HG03097 (cell line): ENCODE results near the gene GPR153.

Experiments used
- ATAC-seq: cut with Tn5 transposase; IDR thresholded peaks from one replicate; pipeline ENCODE4 v1.9.1; 2021; ENCODE audit not compliant: unreplicated experiment, low FRiP score

GPR153 gene

GRCh38 chr1:6207075-6207885 is 53.6 kb downstream of the GPR153 start:
- no peak for ATAC-seq

- ATAC-seq: no peak
Measured at GRCh38 chr1:6206520-6206855, 54.4 kb downstream of the GPR153 start.

GRCh38 chr1:6205849-6206519 is 54.9 kb downstream of the GPR153 start, which contains the start of gene RNF207:
Gene RNF207 (plus strand): TSS chr1:6206119. CDS start chr1:6206536, 417 bp downstream.
- peak; percentile 57 for ATAC-seq

GRCh38 chr1:6202256-6202655 is 58.6 kb downstream of the GPR153 start:
- no peak for ATAC-seq

- no peak for ATAC-seq
Measured at GRCh38 chr1:6200188-6200809, 60.6 kb downstream of the GPR153 start.

- peak; percentile 92 for ATAC-seq
Measured at GRCh38 chr1:6199298-6200187, 61.4 kb downstream of the GPR153 start, which contains the start of gene RPL22. Gene RPL22 (minus strand): TSS chr1:6199595. CDS start chr1:6199573, 22 bp downstream.

- ATAC-seq: peak; percentile 24
Measured at GRCh38 chr1:6198646-6199297, 62.1 kb downstream of the GPR153 start.

- ATAC-seq: no peak
Measured at GRCh38 chr1:6197746-6198427, 63.0 kb downstream of the GPR153 start.
